Gastrocnemius medialis (tissue), 4 donors: ENCODE results near the gene FAHD2A. TPM values are rescaled to one million over a fixed set of nuclear protein-coding genes. Genes with fewer than 3 reads are reported as not detected.

Experiments
- ATAC-seq, 2 donors: fragments of 150-250 bp; one replicate each; pipeline ENCODE4 v1.9.1; 2016
- DNase-seq, 2 donors: peaks; one replicate each; pipeline ENCODE4 v3.0.0-alpha.2; 2019
- H3K27ac ChIP-seq, 4 donors: fragments of 200-600 bp; sonication (generic); 1 replicate in 1 of 4; 2 replicates in 3 of 4; pipeline ENCODE4 v1.5.1; 2016 to 2018; ENCODE audit warnings: mild to moderate bottlenecking in 2 of 4, moderate library complexity in 1 of 4
- H3K27me3 ChIP-seq, 3 donors: fragments of 200-600 bp; sonication (generic) in 2 of 3; 1 replicate in 1 of 3; 2 replicates in 2 of 3; pipeline versions ENCODE4 v1.5.1 to v1.6.0; 2016 to 2019; ENCODE audit warnings: mild to moderate bottlenecking in 1 of 3, moderate library complexity in 1 of 3
- H3K36me3 ChIP-seq, 2 donors: fragments of 200-600 bp; sonication (generic) in 1 of 2; one replicate each; pipeline ENCODE4 v1.5.1; 2017 to 2018
- H3K4me1 ChIP-seq, 2 donors: fragments of 200-600 bp; sonication (generic) in 1 of 2; one replicate each; pipeline ENCODE4 v1.5.1; 2016 to 2017; ENCODE audit warnings: mild to moderate bottlenecking in 2 of 2
- H3K4me3 ChIP-seq, 4 donors: fragments of 200-600 bp; sonication (generic) in 3 of 4; 1 replicate in 1 of 4; 2 replicates in 3 of 4; pipeline ENCODE4 v1.5.1; 2016 to 2019; ENCODE audit warnings: mild to moderate bottlenecking in 2 of 4
- H3K9me3 ChIP-seq, 3 donors: fragments of 200-600 bp; sonication (generic) in 2 of 3; 1 replicate in 1 of 3; 2 replicates in 2 of 3; pipeline ENCODE4 v1.5.1; 2016 to 2019
- CTCF ChIP-seq, 5 experiments: fragments of 450-650 bp in 3 of 5; fragments of 200-600 bp in 2 of 5; sonication (generic) in 2 of 5; IDR thresholded peaks in 4 of 5; conservative IDR thresholded peaks in 1 of 5; 1 replicate in 4 of 5; 2 replicates in 1 of 5; pipeline ENCODE4 v1.5.1; 2016 to 2019; ENCODE audit warnings: antibody characterized with exemption in 5 of 5, mild to moderate bottlenecking in 3 of 5, moderate library complexity in 3 of 5
- POLR2A ChIP-seq, 2 donors: fragments of 450-650 bp; IDR thresholded peaks; one replicate each; pipeline ENCODE4 v1.6.1; 2017; ENCODE audit warnings: antibody characterized with exemption in 2 of 2, mild to moderate bottlenecking in 2 of 2, moderate library complexity in 2 of 2
- in situ Hi-C, 4 donors: fragments of 200-750 bp; cut with MboI; loops; one replicate each; pipeline versions ENCODE4 v1.15.0 to v1.8.0; 2017; ENCODE audit warnings: low sequenced_read_pairs in 4 of 4
- intact Hi-C: fragments of 100-400 bp; cut with DNase I; formaldehyde crosslinking; loops from one replicate; pipeline ENCODE4 v1.15.1; 2023; ENCODE audit warnings: low total_unique reads
- total RNA-seq, 4 donors: library from RNA; depleted of rRNA; stranded (reverse); fragments of >200 nt; gene quantifications; one replicate each; pipeline versions ENCODE4 v1.1.0 to v1.2.3, GENCODE V29; 2016

FAHD2A gene
- total RNA-seq, 4 donors from 2014 or later, result 18.4 to 28.3 (median 27.0) TPM

- no peak overlapping the region for H3K27ac ChIP-seq
- DNase-seq (no peak), ATAC-seq (no peak)
- in situ Hi-C loops, result no loop called here
- H3K9me3 ChIP-seq, result no peaks in the 10 kb centered on the region
- no peak overlapping the region for H3K4me3 ChIP-seq
- TF ChIP-seq CTCF (IDR thresholded peaks at IDR 0.05 in 4 of 5, conservative IDR thresholded peaks at IDR 0.05 in 1 of 5), result no peak
- TF ChIP-seq POLR2A (IDR thresholded peaks at IDR 0.05), result no peak
- intact Hi-C loops, result no loop called here
- H3K36me3 ChIP-seq, result no peaks in the 10 kb centered on the region
- H3K4me1 ChIP-seq, result no peaks in the 10 kb centered on the region
- H3K27me3 ChIP-seq, result peaks cover 11 to 22% (median 11%) of the 10 kb centered on the region in 3 donors
These were observed 16.5 kb upstream of the FAHD2A start for GRCh38 chr2:95386031-95386430.

GRCh38 chr2:95387358-95387757 lies 15.2 kb upstream of the FAHD2A start:
- no peak overlapping the region for H3K27ac ChIP-seq
- peaks cover 11 to 22% (median 11%) of the 10 kb centered on the region in 3 donors for H3K27me3 ChIP-seq
- ATAC-seq (no peak), DNase-seq (no peak)
- H3K4me3 ChIP-seq, result no peak overlapping the region
- intact Hi-C loops, result no loop called here
- TF ChIP-seq CTCF (IDR thresholded peaks at IDR 0.05 in 4 of 5, conservative IDR thresholded peaks at IDR 0.05 in 1 of 5), result no peak
- no peak for TF ChIP-seq POLR2A (IDR thresholded peaks at IDR 0.05)
- H3K36me3 ChIP-seq, result no peaks in the 10 kb centered on the region
- no peaks in the 10 kb centered on the region for H3K4me1 ChIP-seq
- no peaks in the 10 kb centered on the region for H3K9me3 ChIP-seq
- in situ Hi-C loops, result no loop called here

GRCh38 chr2:95388091-95388692 lies 14.3 kb upstream of the FAHD2A start:
- Histone ChIP-seq H3K27me3 (peaks cover 9 to 22% (median 11%) of the 10 kb centered on the region in 3 donors), H3K9me3 (no peaks in the 10 kb centered on the region), H3K4me1 (no peaks in the 10 kb centered on the region), H3K27ac (no peak overlapping the region), H3K4me3 (no peak overlapping the region), H3K36me3 (no peaks in the 10 kb centered on the region)
- intact Hi-C loops, result no loop called here
- TF ChIP-seq POLR2A (IDR thresholded peaks at IDR 0.05), result no peak
- TF ChIP-seq CTCF (IDR thresholded peaks at IDR 0.05 in 4 of 5, conservative IDR thresholded peaks at IDR 0.05 in 1 of 5), result no peak
- ATAC-seq, result no peak
- no peak for DNase-seq
- in situ Hi-C loops, result no loop called here

- peak overlapping the region in 2 of 4 donors; percentile 6 to 38 for H3K4me3 ChIP-seq
- H3K9me3 ChIP-seq, result no peaks in the 10 kb centered on the region
- no peak for DNase-seq
- ATAC-seq, result no peak
- H3K27me3 ChIP-seq, result peaks cover 6 to 16% (median 11%) of the 10 kb centered on the region in 3 donors
- in situ Hi-C loops, result no loop called here
- no peaks in the 10 kb centered on the region for H3K4me1 ChIP-seq
- no peaks in the 10 kb centered on the region for H3K36me3 ChIP-seq
- intact Hi-C loops, result no loop called here
- TF ChIP-seq POLR2A (IDR thresholded peaks at IDR 0.05), result no peak
- TF ChIP-seq CTCF (IDR thresholded peaks at IDR 0.05 in 4 of 5, conservative IDR thresholded peaks at IDR 0.05 in 1 of 5), result no peak
- no peak overlapping the region for H3K27ac ChIP-seq
These were observed 13.7 kb upstream of the FAHD2A start for GRCh38 chr2:95388856-95389244.
